ENCODE measurements around the gene LY6G6D. TPM values are rescaled to one million over a fixed set of nuclear protein-coding genes. Genes with fewer than 3 reads are reported as not detected.

Gene LY6G6D
- total RNA-seq, 1 donor from 2014 or later, result not detected

DNA sequence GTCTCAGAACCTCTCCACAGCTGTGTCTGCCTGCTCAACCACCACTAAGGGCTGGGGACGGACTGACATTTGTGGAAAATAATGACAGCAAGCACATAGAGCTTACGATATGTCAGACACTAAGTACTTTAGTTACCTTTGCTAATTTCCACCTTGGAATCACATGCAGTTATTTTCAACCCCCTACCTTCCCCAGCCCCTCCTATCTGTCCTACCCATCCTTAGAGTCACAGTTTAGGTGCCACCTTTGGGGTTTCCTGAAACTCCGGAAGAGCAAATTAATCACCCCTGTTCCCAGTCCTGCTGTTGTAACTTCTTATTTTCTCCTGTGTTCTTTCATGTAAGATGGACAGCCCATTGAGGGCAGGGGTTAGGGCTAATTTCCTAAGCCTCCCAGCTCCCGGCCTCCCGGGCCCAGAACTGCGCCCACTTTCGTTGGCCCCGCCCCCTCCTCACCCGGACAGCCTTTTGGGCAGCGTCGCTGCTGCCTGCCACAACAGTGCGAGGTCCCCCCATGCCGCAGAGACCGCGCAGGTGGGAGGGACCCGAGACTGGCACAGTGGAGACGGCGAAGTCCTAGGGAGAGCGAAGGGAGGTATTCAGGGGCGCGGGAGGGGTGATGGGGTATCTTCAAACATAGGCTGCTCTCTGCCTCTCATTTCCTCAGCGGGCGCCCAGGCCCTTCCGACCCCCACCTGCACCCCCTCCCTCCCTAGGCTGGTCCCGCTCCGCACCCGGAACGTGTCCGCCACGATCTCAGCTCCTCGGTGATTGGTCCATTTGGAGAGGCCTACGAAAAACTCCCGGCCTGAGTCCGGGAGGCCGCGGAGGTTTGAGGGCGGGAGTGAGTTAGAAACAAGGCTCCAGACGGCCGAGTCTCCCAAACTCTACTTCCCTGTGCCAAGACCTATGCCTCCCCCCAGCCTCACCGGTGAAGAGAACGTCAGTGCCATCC, 12.8 kb downstream of the LY6G6D start:
- intact Hi-C loops (cut with DNase I), result loop anchor here (2.0 kb wide), 3 partner anchors 47 to 67 kb away; partner anchors contain the start of genes CSNK2B, LY6G5C and VARS1
- H3K4me1 ChIP-seq, result peaks cover 12 to 19% of the 10 kb centered on the region in 2 donors
- H3K27me3 ChIP-seq, result no peaks in the 10 kb centered on the region
- H3K27ac ChIP-seq, result peak overlapping the region; percentile 95 to 99
- TF ChIP-seq CTCF (IDR thresholded peaks at IDR 0.05), result no peak
- H3K4me3 ChIP-seq, result peak overlapping the region; percentile 69 to 96
- no peaks in the 10 kb centered on the region for H3K9me3 ChIP-seq
- H3K36me3 ChIP-seq, result peaks cover 46% of the 10 kb centered on the region in 2 donors
- no peak for DNase-seq (ENCODE audit: low spot score in 2 of 2)

- H3K36me3 ChIP-seq, result peaks cover 52 to 56% of the 10 kb centered on the region in 2 donors
- peak in 2 of 3 experiments; percentile 62 for TF ChIP-seq CTCF (IDR thresholded peaks at IDR 0.05)
- peak within 1 kb of the TSS; percentile 69 to 96 for H3K4me3 ChIP-seq
- peaks cover 16 to 25% of the 10 kb centered on the region in 2 donors for H3K4me1 ChIP-seq
- DNase-seq (ENCODE audit: low spot score in 2 of 2), result no peak
- no peaks in the 10 kb centered on the region for H3K9me3 ChIP-seq
- intact Hi-C loops (cut with DNase I), result loop anchor here (1.0 to 2.0 kb wide), 6 partner anchors 10 to 216 kb away; partner anchors contain the start of genes ABHD16A, CSNK2B, LY6G5C and VARS1
- no peaks in the 10 kb centered on the region for H3K27me3 ChIP-seq
- peak within 1 kb of the TSS; percentile 95 to 99 for H3K27ac ChIP-seq
Observed at GRCh38 chr6:31728767-31729514, 13.8 kb downstream of the LY6G6D start, which contains the start of gene DDAH2. Gene DDAH2, minus strand, starts transcription at chr6:31729299. Its CDS starts 138 bp downstream, at chr6:31729161.

DNA sequence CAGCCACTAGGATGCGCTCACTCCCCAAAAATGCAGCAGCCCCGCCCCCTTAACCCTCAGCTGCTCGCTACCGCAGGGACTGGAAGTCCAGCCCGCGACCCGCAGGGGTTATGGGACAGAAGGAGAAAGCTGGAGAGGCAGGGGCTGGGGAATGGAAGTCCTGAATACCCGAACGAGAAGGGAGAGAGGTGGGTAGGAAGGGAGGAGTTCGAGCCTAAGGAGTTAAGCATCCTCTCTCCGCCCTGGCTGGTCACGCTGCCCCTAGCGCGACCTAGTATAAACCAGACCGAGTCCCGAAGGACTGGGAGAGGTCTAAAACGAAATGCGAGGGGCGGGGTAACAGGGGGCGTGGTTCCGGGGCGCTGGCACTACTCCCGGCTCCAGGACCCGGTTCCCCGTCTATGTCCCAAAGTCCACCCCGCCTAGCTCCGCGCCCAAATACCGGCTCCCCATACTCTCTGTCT, 14.4 kb downstream of the LY6G6D start:
- peaks cover 22 to 31% of the 10 kb centered on the region in 2 donors for H3K4me1 ChIP-seq
- H3K27ac ChIP-seq, result peak overlapping the region; percentile 95 to 99

GRCh38 chr6:31729979-31730630, 15.0 kb downstream of the LY6G6D start:
- H3K4me1 ChIP-seq, result peaks cover 22 to 32% of the 10 kb centered on the region in 2 donors
- TF ChIP-seq CTCF (IDR thresholded peaks at IDR 0.05), result peak in 1 of 3 experiments; percentile 15
- DNase-seq (ENCODE audit: low spot score in 2 of 2), result peak; percentile 65 to 94

More for the DNA sequence above, 14.4 kb downstream of the LY6G6D start:
- intact Hi-C loops (cut with DNase I), result loop anchor here (1.0 to 2.0 kb wide), 6 partner anchors 10 to 216 kb away; partner anchors contain the start of genes ABHD16A, CSNK2B, LY6G5C and VARS1
- no peaks in the 10 kb centered on the region for H3K27me3 ChIP-seq
- peak in 1 of 3 experiments; percentile 68 for TF ChIP-seq CTCF (IDR thresholded peaks at IDR 0.05)
- H3K36me3 ChIP-seq, result peaks cover 52 to 58% of the 10 kb centered on the region in 2 donors
- no peaks in the 10 kb centered on the region for H3K9me3 ChIP-seq
- peak; percentile 83 to 96 for DNase-seq (ENCODE audit: low spot score in 2 of 2)
- H3K4me3 ChIP-seq, result peak overlapping the region; percentile 69 to 96

More at GRCh38 chr6:31729979-31730630, 15.0 kb downstream of the LY6G6D start:
- intact Hi-C loops (cut with DNase I), result loop anchor here (1.0 to 10.0 kb wide), 8 partner anchors 9 to 425 kb away; partner anchors contain the start of genes ABHD16A, ATP6V1G2, CSNK2B and LY6G5C
- Histone ChIP-seq H3K4me3 (peak overlapping the region; percentile 69 to 96), H3K27me3 (no peaks in the 10 kb centered on the region), H3K27ac (peak overlapping the region; percentile 95 to 99), H3K9me3 (no peaks in the 10 kb centered on the region), H3K36me3 (peaks cover 52 to 58% of the 10 kb centered on the region in 2 donors)

Data from ascending aorta (tissue), 2 donors.